DND-41 (cell line): ENCODE data around the gene STK32C.

Source experiments
- ATAC-seq: fragments of 200-7000 bp; cut with Tn5 transposase; 3 replicates; pipeline ENCODE4 v1.9.1; 2021; ENCODE audit warnings: low read depth; ENCODE audit not compliant: insufficient read depth
- DNase-seq: peaks from one replicate; pipeline ENCODE4 v3.0.0-alpha.2; 2020
- H2AFZ ChIP-seq: 2 replicates; pipeline ENCODE4 v1.6.0; 2012; ENCODE audit warnings: low read depth, low read length
- H3K27ac ChIP-seq: 2 replicates; pipeline ENCODE4 v1.5.1; 2012; ENCODE audit warnings: low read length, inconsistent platforms
- H3K27me3 ChIP-seq: fragments of 200-600 bp; sonication (generic); 2 replicates; pipeline ENCODE4 v1.6.0; 2012; ENCODE audit warnings: low read length, mild to moderate bottlenecking, inconsistent platforms; ENCODE audit not compliant: insufficient read depth, poor library complexity
- H3K36me3 ChIP-seq: 2 replicates; pipeline ENCODE4 v1.5.1; 2012; ENCODE audit warnings: low read length, inconsistent platforms; ENCODE audit not compliant: insufficient read depth
- H3K4me1 ChIP-seq: 2 replicates; pipeline ENCODE4 v1.5.1; 2012; ENCODE audit warnings: mild to moderate bottlenecking, low read length; ENCODE audit not compliant: insufficient read depth
- H3K4me2 ChIP-seq: 2 replicates; pipeline ENCODE4 v1.6.0; 2012; ENCODE audit warnings: mild to moderate bottlenecking, moderate library complexity, low read length, inconsistent platforms; ENCODE audit not compliant: insufficient read depth
- H3K4me3 ChIP-seq, 2 experiments: fragments of 200-600 bp in 1 of 2; shearing (Covaris generic) in 1 of 2; 2 replicates each; pipeline ENCODE4 v1.5.1; 2012 to 2016; ENCODE audit warnings: inconsistent platforms in 2 of 2, low read length in 2 of 2, mild to moderate bottlenecking in 2 of 2, low read depth in 1 of 2, moderate library complexity in 1 of 2
- H3K79me2 ChIP-seq: 2 replicates; pipeline ENCODE4 v1.6.0; 2012; ENCODE audit warnings: low read length, inconsistent platforms; ENCODE audit not compliant: insufficient read depth
- H3K9ac ChIP-seq: 2 replicates; pipeline ENCODE4 v1.6.0; 2012; ENCODE audit warnings: low read depth, mild to moderate bottlenecking, inconsistent platforms, low read length, moderate library complexity
- H3K9me3 ChIP-seq: 2 replicates; pipeline ENCODE4 v1.5.1; 2012; ENCODE audit warnings: low read length, moderate library complexity, mild to moderate bottlenecking, inconsistent platforms; ENCODE audit not compliant: insufficient read depth, severe bottlenecking
- H4K20me1 ChIP-seq: 2 replicates; pipeline ENCODE4 v1.6.0; 2012; ENCODE audit warnings: low read length; ENCODE audit not compliant: insufficient read depth
- EZH2 ChIP-seq: IDR thresholded peaks from 3 replicates; pipeline ENCODE4 v1.6.1; 2012; ENCODE audit warnings: borderline replicate concordance, low read depth, mild to moderate bottlenecking, moderate library complexity, low read length, inconsistent platforms; ENCODE audit not compliant: severe bottlenecking
- TF ChIP-seq, protein P1 (sequence below): IDR thresholded peaks from 2 replicates; pipeline ENCODE4 v1.5.1; 2012; ENCODE audit warnings: borderline replicate concordance, low read length, moderate library complexity, mild to moderate bottlenecking; ENCODE audit not compliant: poor library complexity, severe bottlenecking; ENCODE audit errors: extremely low read depth

The STK32C gene

GRCh38 chr10:132283604-132284382, 24.0 kb downstream of the STK32C start:
- no peak for TF ChIP-seq EZH2
- TF ChIP-seq, protein P1, sequence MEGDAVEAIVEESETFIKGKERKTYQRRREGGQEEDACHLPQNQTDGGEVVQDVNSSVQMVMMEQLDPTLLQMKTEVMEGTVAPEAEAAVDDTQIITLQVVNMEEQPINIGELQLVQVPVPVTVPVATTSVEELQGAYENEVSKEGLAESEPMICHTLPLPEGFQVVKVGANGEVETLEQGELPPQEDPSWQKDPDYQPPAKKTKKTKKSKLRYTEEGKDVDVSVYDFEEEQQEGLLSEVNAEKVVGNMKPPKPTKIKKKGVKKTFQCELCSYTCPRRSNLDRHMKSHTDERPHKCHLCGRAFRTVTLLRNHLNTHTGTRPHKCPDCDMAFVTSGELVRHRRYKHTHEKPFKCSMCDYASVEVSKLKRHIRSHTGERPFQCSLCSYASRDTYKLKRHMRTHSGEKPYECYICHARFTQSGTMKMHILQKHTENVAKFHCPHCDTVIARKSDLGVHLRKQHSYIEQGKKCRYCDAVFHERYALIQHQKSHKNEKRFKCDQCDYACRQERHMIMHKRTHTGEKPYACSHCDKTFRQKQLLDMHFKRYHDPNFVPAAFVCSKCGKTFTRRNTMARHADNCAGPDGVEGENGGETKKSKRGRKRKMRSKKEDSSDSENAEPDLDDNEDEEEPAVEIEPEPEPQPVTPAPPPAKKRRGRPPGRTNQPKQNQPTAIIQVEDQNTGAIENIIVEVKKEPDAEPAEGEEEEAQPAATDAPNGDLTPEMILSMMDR: no peak
- Histone ChIP-seq H3K4me1 (no peaks in the 10 kb centered on the region), H3K79me2 (no peaks in the 10 kb centered on the region), H4K20me1 (peaks cover 7% of the 10 kb centered on the region; the same call in 1 of the 2 replicates), H2AFZ (no peak overlapping the region), H3K9ac (no peak overlapping the region), H3K4me2 (no peak overlapping the region), H3K4me3 (no peak overlapping the region), H3K27ac (no peak overlapping the region), H3K9me3 (no peaks in the 10 kb centered on the region), H3K27me3 (no peaks in the 10 kb centered on the region), H3K36me3 (no peaks in the 10 kb centered on the region)
- ATAC-seq: no peak
- DNase-seq: no peak

DNA sequence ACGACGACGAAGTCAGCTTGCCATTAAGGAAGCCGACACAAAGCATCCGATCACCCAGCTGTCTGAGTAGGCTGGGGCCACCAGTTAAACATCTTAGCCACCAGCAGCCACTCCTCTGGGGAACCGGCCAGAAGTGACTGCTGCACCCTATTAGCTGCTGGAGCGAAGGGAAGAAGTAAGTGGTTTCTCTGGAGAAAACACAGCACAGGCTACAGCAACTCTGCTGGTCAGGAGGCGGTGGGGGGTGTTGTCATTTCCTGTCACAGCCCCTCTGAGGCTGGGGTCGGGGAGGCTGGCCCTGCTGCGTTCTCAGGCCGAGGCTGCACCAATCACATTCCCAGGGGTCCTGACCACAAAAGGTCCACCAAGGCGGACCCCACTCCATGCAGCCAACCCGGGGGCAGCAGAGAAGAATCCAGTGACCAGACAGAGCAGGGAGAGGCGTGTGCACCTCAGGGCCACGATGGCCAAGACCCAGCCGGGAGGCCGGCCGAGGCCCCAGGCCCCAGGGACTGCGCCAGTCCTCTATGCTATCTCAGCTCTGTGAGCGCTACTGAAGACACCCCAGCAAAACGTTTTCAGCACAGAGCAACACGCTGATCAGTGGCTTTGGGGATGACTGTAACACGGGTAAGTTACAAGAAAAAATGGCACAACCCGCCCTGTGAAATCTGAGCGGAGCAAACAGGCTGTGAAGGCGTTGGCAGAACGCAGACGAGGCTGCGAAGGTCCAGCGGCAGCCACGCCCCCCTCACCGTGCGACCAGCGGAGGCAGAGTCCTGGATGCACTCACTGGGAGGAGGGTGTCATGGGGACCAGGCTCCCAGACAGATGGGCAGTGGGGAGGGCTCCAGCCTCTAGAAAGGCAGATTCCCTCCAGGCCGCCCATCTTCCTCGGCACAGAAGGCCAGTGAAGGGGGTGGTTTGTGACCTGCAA, 24.8 kb downstream of the STK32C start:
- Histone ChIP-seq H2AFZ (no peak overlapping the region), H3K36me3 (no peaks in the 10 kb centered on the region), H3K27ac (no peak overlapping the region), H3K9ac (no peak overlapping the region), H3K27me3 (no peaks in the 10 kb centered on the region), H3K79me2 (no peaks in the 10 kb centered on the region), H3K4me3 (no peak overlapping the region), H4K20me1 (peaks cover 7% of the 10 kb centered on the region; the same call in 1 of the 2 replicates), H3K4me1 (no peaks in the 10 kb centered on the region), H3K9me3 (no peaks in the 10 kb centered on the region), H3K4me2 (no peak overlapping the region)
- TF ChIP-seq, protein P1: no peak
- no peak for TF ChIP-seq EZH2
- ATAC-seq: no peak
- no peak for DNase-seq

- Histone ChIP-seq H3K4me2 (no peak overlapping the region), H3K27ac (no peak overlapping the region), H2AFZ (no peak overlapping the region), H3K79me2 (no peaks in the 10 kb centered on the region), H3K36me3 (no peaks in the 10 kb centered on the region), H3K9me3 (no peaks in the 10 kb centered on the region), H3K9ac (no peak overlapping the region), H3K27me3 (no peaks in the 10 kb centered on the region), H3K4me3 (no peak overlapping the region), H4K20me1 (peaks cover 7% of the 10 kb centered on the region; the same call in 1 of the 2 replicates), H3K4me1 (no peaks in the 10 kb centered on the region)
- no peak for ATAC-seq
- no peak for TF ChIP-seq EZH2
- TF ChIP-seq, protein P1: no peak
- DNase-seq: no peak
These were observed 25.7 kb downstream of the STK32C start for GRCh38 chr10:132281915-132282666.
